CD4-positive, alpha-beta memory T cell (primary cell): ENCODE data around the gene RNF4. TPM values are rescaled to one million over a fixed set of nuclear protein-coding genes. Genes with fewer than 3 reads are reported as not detected.

Source experiments
- CTCF ChIA-PET: fragments of 350-600 bp; sonication (Branson Sonifier 250); formaldehyde crosslinking; loops from one replicate; lab custom pipeline; 2021; ENCODE audit warnings: inconsistent platforms; ENCODE audit not compliant: partially characterized antibody; lab: Charles Lee
- POLR2A ChIA-PET: fragments of 350-600 bp; sonication (Branson Sonifier 250); formaldehyde crosslinking; loops from one replicate; lab custom pipeline; 2021; ENCODE audit not compliant: partially characterized antibody; lab: Charles Lee
- DNase-seq, 5 donors: peaks; one replicate each; pipeline versions ENCODE4 v3.0.0 to v3.0.0-alpha.2; 2020 to 2022; ENCODE audit warnings: mixed read lengths in 1 of 5
- H3K27ac ChIP-seq: one replicate; pipeline ENCODE4 v1.7.0; 2013; ENCODE audit warnings: low read depth, low read length
- H3K27me3 ChIP-seq: 2 replicates; pipeline ENCODE4 v1.7.0; 2013; ENCODE audit warnings: mild to moderate bottlenecking, low read length, moderate library complexity; ENCODE audit not compliant: insufficient read depth
- H3K36me3 ChIP-seq: 2 replicates; pipeline ENCODE4 v1.7.0; 2013; ENCODE audit warnings: mild to moderate bottlenecking, low read length, moderate library complexity; ENCODE audit not compliant: insufficient read depth
- H3K4me1 ChIP-seq: 2 replicates; pipeline ENCODE4 v1.7.0; 2013; ENCODE audit warnings: mild to moderate bottlenecking, low read length, moderate library complexity; ENCODE audit not compliant: insufficient read depth
- H3K4me3 ChIP-seq, 2 donors: one replicate each; pipeline ENCODE4 v1.7.0; 2013; ENCODE audit warnings: low read length in 2 of 2, mild to moderate bottlenecking in 1 of 2
- H3K9me3 ChIP-seq, 2 donors: one replicate each; pipeline ENCODE4 v1.7.0; 2013; ENCODE audit warnings: low read length in 2 of 2, control low read depth in 1 of 2; ENCODE audit not compliant: control insufficient read depth in 1 of 2
- H3K27ac Mint-ChIP-seq, 7 donors: one replicate each; pipeline ENCODE4 v1.8.0; 2020 to 2021; ENCODE audit warnings: mixed read lengths in 7 of 7, mild to moderate bottlenecking in 6 of 7, inconsistent platforms in 3 of 7, moderate library complexity in 3 of 7
- H3K27me3 Mint-ChIP-seq, 2 donors: one replicate each; pipeline ENCODE4 v1.8.0; 2020 to 2021; ENCODE audit warnings: mixed read lengths in 2 of 2
- H3K36me3 Mint-ChIP-seq, 2 donors: one replicate each; pipeline ENCODE4 v1.8.0; 2020 to 2021; ENCODE audit warnings: mixed read lengths in 2 of 2, inconsistent platforms in 1 of 2, mild to moderate bottlenecking in 1 of 2
- H3K4me1 Mint-ChIP-seq, 4 donors: one replicate each; pipeline ENCODE4 v1.8.0; 2020 to 2021; ENCODE audit warnings: mixed read lengths in 4 of 4, mild to moderate bottlenecking in 1 of 4
- H3K4me3 Mint-ChIP-seq, 8 donors: one replicate each; pipeline ENCODE4 v1.8.0; 2020 to 2021; ENCODE audit warnings: mixed read lengths in 8 of 8, mild to moderate bottlenecking in 7 of 8, moderate library complexity in 6 of 8, inconsistent platforms in 3 of 8
- H3K9me3 Mint-ChIP-seq, 8 donors: one replicate each; pipeline ENCODE4 v1.8.0; 2020 to 2021; ENCODE audit warnings: mixed read lengths in 8 of 8, mild to moderate bottlenecking in 5 of 8, inconsistent platforms in 3 of 8, moderate library complexity in 1 of 8
- intact Hi-C: fragments of 100-400 bp; cut with micrococcal nuclease; formaldehyde crosslinking; loops from one replicate; pipeline ENCODE4 v1.15.1; 2023
- polyA plus RNA-seq, 2 donors: library from polyadenylated mRNA; unstranded; fragments of 300-500 nt; fragmentation: Illumina TruSeq; gene quantifications; one replicate each; pipeline ENCODE4 v1.2.3, GENCODE V29; 2021
- total RNA-seq, 2 experiments: library from RNA; stranded (reverse); gene quantifications; one replicate each; pipeline ENCODE4 v1.2.3, GENCODE V29; 2021

Gene RNF4
- total and polyA plus RNA-seq, 4 experiments from 2014 or later: 68.0 to 105 (median 99.0) TPM

DNA sequence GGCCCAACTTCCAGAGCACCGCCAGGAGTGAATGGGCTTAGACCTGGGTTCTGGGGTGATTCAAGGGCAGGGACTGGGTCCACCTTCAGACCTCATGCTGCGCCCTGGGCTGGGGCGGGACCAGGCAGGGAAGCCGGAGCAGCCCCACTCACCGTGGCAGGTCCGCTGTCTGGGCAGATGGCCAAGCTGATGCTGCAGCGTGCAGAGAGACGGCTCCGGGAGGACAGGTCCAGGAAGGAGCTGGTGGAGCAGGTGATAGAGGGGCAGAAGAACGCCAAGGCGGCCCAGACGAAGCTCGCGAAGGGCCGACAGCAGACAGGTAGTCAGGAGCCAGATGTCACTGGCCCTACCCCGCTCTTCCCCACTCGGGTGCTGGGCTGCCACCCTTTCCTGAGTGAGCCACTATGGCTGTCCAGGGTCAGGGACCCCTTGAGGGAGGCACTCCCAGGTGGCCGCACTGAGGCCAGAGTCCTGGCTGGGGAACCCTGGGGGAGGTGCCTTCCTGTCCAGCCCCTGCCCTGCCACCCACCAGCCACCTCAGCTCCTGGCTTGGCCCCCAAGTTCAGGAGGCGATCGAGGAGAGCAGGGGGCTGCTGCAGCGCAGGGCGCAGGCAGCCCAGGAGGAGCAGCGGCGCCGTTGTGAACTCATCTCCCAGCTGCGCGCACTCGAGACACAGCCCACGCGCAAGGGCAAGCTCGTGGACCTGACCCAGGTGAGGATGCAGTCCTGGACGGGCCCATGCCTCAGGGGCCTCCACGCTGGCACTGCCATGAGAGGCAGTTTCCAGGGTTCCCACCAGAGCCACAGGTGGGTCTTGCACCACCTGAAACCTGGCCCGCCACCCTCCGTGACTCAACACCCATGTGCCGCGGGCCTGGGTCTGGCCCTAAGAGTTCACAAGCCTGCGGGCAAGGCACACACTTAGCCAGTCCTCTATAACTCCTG, 10.1 kb upstream of the RNF4 start:
- no peaks in the 10 kb centered on the region for H3K9me3 Mint-ChIP-seq
- H3K4me3 Mint-ChIP-seq: no peak overlapping the region
- peaks cover 12% of the 10 kb centered on the region for H3K4me1 ChIP-seq
- H3K27me3 Mint-ChIP-seq: no peaks in the 10 kb centered on the region
- no peaks in the 10 kb centered on the region for H3K9me3 ChIP-seq
- no peak overlapping the region for H3K27ac Mint-ChIP-seq
- H3K27me3 ChIP-seq: no peaks in the 10 kb centered on the region
- H3K4me1 Mint-ChIP-seq: peaks cover 4 to 9% (median 6%) of the 10 kb centered on the region in 4 donors
- no peak overlapping the region for H3K4me3 ChIP-seq
- CTCF ChIA-PET: no interaction called here
- DNase-seq: no peak
- POLR2A ChIA-PET: interaction anchor here (0.5 to 2.4 kb wide), 4 partner anchors 10 to 46 kb away, joined by 3 to 16 read pairs (median 4); partner anchors contain the start of genes CFAP99, RNF4 and ZFYVE28
- H3K36me3 Mint-ChIP-seq: no peaks in the 10 kb centered on the region
- H3K36me3 ChIP-seq: no peaks in the 10 kb centered on the region
- no peak overlapping the region for H3K27ac ChIP-seq
- intact Hi-C loops: no loop called here

DNA sequence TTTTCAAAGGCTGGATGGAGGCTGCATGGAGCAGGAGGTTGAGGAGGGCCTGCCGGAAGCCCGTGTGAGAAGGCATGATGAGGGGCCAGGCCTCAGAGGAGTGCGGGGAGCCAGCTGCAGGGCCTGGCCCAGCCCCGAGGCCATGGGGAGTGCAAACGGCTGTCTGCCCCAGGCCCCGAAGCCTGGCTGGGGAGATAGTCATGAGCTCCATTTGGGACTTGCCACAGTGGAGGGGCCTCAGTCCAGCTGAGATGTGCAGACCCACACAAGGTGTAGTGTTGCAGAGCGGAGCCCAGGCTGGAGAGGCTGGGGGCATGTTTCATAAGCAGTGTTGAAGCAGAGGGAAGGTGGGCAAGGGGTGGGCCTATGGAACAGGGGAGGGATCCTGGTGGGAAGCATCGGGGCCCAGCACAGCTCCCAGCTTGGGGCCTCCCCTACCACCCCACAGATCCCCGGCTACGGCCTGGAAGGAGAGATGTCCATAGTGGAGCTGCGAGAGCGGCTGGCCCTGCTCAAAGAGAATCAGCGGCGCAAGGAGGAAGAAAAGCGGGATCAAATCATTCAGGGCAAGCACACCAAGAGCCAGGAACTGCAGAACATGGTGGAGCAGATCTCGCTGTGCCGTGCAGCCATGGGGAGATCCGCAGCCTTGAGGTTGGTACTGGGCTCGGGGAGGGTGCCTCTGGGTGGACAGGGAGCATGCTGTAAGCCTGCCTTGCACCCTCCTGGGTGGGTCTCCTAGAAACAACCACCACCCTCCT, 9.1 kb upstream of the RNF4 start:
- CTCF ChIA-PET: no interaction called here
- H3K4me1 Mint-ChIP-seq: peaks cover 4 to 9% (median 6%) of the 10 kb centered on the region in 4 donors

GRCh38 chr4:2461246-2461960, 7.5 kb upstream of the RNF4 start:
- no peak for DNase-seq
- CTCF ChIA-PET: interaction anchor here (0.6 to 5.5 kb wide), 5 partner anchors 10 to 242 kb away, joined by 3 to 49 read pairs (median 4); no protein-coding TSS in a partner anchor
- H3K36me3 ChIP-seq: no peaks in the 10 kb centered on the region
- no peaks in the 10 kb centered on the region for H3K9me3 Mint-ChIP-seq
- peaks cover 4 to 9% (median 6%) of the 10 kb centered on the region in 4 donors for H3K4me1 Mint-ChIP-seq
- no peaks in the 10 kb centered on the region for H3K27me3 ChIP-seq
- H3K4me3 Mint-ChIP-seq: peak overlapping the region; percentile 20 to 82 (median 78)
- H3K4me3 ChIP-seq: no peak overlapping the region
- no peaks in the 10 kb centered on the region for H3K36me3 Mint-ChIP-seq
- no peak overlapping the region for H3K27ac ChIP-seq
- peak overlapping the region in 1 of 7 donors; percentile 69 for H3K27ac Mint-ChIP-seq
- no peaks in the 10 kb centered on the region for H3K9me3 ChIP-seq
- POLR2A ChIA-PET: no interaction called here
- peaks cover 12% of the 10 kb centered on the region for H3K4me1 ChIP-seq
- H3K27me3 Mint-ChIP-seq: no peaks in the 10 kb centered on the region
- intact Hi-C loops: no loop called here

More for the DNA sequence above, 9.1 kb upstream of the RNF4 start:
- Mint-ChIP-seq H3K27me3 (no peaks in the 10 kb centered on the region), H3K36me3 (no peaks in the 10 kb centered on the region), H3K9me3 (no peaks in the 10 kb centered on the region), H3K4me3 (no peak overlapping the region), H3K27ac (no peak overlapping the region)
- DNase-seq: no peak
- Histone ChIP-seq H3K27me3 (no peaks in the 10 kb centered on the region), H3K4me1 (peaks cover 12% of the 10 kb centered on the region), H3K27ac (no peak overlapping the region), H3K9me3 (no peaks in the 10 kb centered on the region), H3K4me3 (no peak overlapping the region), H3K36me3 (no peaks in the 10 kb centered on the region)
- intact Hi-C loops: no loop called here
- POLR2A ChIA-PET: interaction anchor here (1.1 to 2.4 kb wide), 4 partner anchors 9 to 47 kb away, joined by 3 to 16 read pairs (median 4); partner anchors contain the start of genes CFAP99, RNF4 and ZFYVE28

DNA sequence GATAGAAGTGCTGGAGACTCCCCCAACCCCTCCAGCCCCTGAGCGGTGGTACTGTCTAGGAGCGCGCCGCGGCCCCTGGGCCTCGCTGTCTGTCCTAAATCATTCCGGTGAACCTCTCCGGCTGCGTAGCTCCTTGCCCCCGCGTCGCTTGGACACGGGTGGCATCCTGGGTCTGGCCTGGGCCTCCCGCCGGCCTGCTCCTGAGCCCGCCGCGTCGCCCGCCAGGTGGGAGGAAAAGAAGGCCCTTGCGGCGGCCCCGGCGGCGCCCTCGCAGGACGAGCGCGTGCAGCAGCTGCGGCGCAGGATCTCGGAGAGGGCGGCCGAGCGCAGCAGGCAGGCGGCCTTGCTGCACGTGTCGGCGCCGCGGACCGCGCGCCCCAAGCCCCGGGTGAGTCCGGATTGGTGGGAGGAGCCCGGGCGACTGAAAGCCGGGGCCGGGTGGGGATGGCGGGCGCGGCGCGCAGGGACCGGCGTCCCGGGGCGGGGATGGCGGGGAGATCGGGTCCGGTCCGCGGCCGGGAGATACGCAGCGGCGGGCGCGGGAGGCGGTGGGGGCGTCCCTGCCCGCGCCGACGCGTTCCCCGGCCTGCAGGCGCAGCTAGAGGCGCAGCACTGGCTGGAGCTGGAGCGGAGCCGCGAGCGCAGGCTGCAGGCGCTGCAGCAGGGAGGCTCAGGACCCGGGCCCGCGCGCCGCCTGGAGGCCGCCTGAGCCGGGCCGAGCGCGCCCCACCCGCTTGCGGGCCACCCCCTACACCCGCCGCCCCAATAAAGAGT, 6.5 kb upstream of the RNF4 start:
- POLR2A ChIA-PET: interaction anchor here (0.6 to 1.0 kb wide), 2 partner anchors 43 to 50 kb away, joined by 3 read pairs; partner anchors contain the start of gene CFAP99
- Histone ChIP-seq H3K4me3 (peak overlapping the region in 1 of 2 donors; percentile 46), H3K36me3 (no peaks in the 10 kb centered on the region), H3K4me1 (peaks cover 16% of the 10 kb centered on the region), H3K27me3 (no peaks in the 10 kb centered on the region), H3K27ac (no peak overlapping the region), H3K9me3 (no peaks in the 10 kb centered on the region)
- CTCF ChIA-PET: interaction anchor here (0.6 to 5.5 kb wide), 6 partner anchors 9 to 243 kb away, joined by 3 to 49 read pairs (median 4); no protein-coding TSS in a partner anchor
- no peaks in the 10 kb centered on the region for H3K9me3 Mint-ChIP-seq
- H3K4me3 Mint-ChIP-seq: peak overlapping the region; percentile 60 to 82 (median 80)
- no peaks in the 10 kb centered on the region for H3K27me3 Mint-ChIP-seq
- DNase-seq: peak; percentile 64 to 73 (median 71)
- peak overlapping the region in 1 of 7 donors; percentile 62 for H3K27ac Mint-ChIP-seq
- H3K4me1 Mint-ChIP-seq: peaks cover 6 to 16% (median 6%) of the 10 kb centered on the region in 4 donors
- intact Hi-C loops: loop anchor here (1.0 kb wide), 2 partner anchors 181 to 242 kb away; no protein-coding TSS in a partner anchor
- H3K36me3 Mint-ChIP-seq: no peaks in the 10 kb centered on the region

- intact Hi-C loops: loop anchor here (1.0 kb wide), 2 partner anchors 182 to 243 kb away; no protein-coding TSS in a partner anchor
Observed at GRCh38 chr4:2462992-2463762, 5.7 kb upstream of the RNF4 start.

More at GRCh38 chr4:2462992-2463762, 5.7 kb upstream of the RNF4 start:
- ChIA-PET POLR2A (interaction anchor here (1.0 to 1.7 kb wide), 2 partner anchors 44 to 243 kb away, joined by 3 to 5 read pairs; partner anchors contain the start of gene CFAP99), CTCF (interaction anchor here (0.7 to 5.5 kb wide), 6 partner anchors 23 to 244 kb away, joined by 3 to 49 read pairs (median 4); no protein-coding TSS in a partner anchor)
- Mint-ChIP-seq H3K4me1 (peaks cover 9 to 23% (median 12%) of the 10 kb centered on the region in 4 donors), H3K27me3 (no peaks in the 10 kb centered on the region), H3K36me3 (no peaks in the 10 kb centered on the region), H3K27ac (peak overlapping the region in 3 of 7 donors; percentile 36 to 69 (median 57)), H3K4me3 (peak overlapping the region; percentile 28 to 81 (median 67)), H3K9me3 (no peaks in the 10 kb centered on the region)
- H3K27ac ChIP-seq: no peak overlapping the region
- peaks cover 23% of the 10 kb centered on the region for H3K4me1 ChIP-seq
- H3K27me3 ChIP-seq: no peaks in the 10 kb centered on the region
- no peaks in the 10 kb centered on the region for H3K36me3 ChIP-seq
- H3K4me3 ChIP-seq: peak overlapping the region in 1 of 2 donors; percentile 46
- no peak for DNase-seq
- no peaks in the 10 kb centered on the region for H3K9me3 ChIP-seq
